ENCODE results near the gene MEG3. TPM values are rescaled to one million over a fixed set of nuclear protein-coding genes. Genes with fewer than 3 reads are reported as not detected.

Gene MEG3
- total RNA-seq, 3 donors from 2014 or later = 0.91 to 1.3 (median 1.1) TPM

GRCh38 chr14:100874051-100874410 lies 48.1 kb downstream of the MEG3 start:
- Mint-ChIP-seq H3K36me3 (ENCODE audit: insufficient read depth) (no peaks in the 10 kb centered on the region), H3K9me3 (no peaks in the 10 kb centered on the region), H3K4me1 (ENCODE audit: low read depth) (peaks cover 3% of the 10 kb centered on the region), H3K27me3 (ENCODE audit: low read depth) (peaks cover 10% of the 10 kb centered on the region), H3K4me3 (no peak overlapping the region)
- no peak for ATAC-seq
- DNase-seq = no peak

GRCh38 chr14:100874411-100875091 lies 48.6 kb downstream of the MEG3 start:
- no peaks in the 10 kb centered on the region for H3K9me3 Mint-ChIP-seq
- no peak for DNase-seq
- H3K27me3 Mint-ChIP-seq (ENCODE audit: low read depth) = peaks cover 10% of the 10 kb centered on the region
- H3K36me3 Mint-ChIP-seq (ENCODE audit: insufficient read depth) = no peaks in the 10 kb centered on the region
- H3K4me1 Mint-ChIP-seq (ENCODE audit: low read depth) = peaks cover 3% of the 10 kb centered on the region
- ATAC-seq = no peak
- H3K4me3 Mint-ChIP-seq = no peak overlapping the region

GRCh38 chr14:100875126-100875525 lies 49.2 kb downstream of the MEG3 start:
- peaks cover 3% of the 10 kb centered on the region for H3K4me1 Mint-ChIP-seq (ENCODE audit: low read depth)
- ATAC-seq (no peak), DNase-seq (no peak)
- H3K9me3 Mint-ChIP-seq = no peaks in the 10 kb centered on the region
- no peaks in the 10 kb centered on the region for H3K36me3 Mint-ChIP-seq (ENCODE audit: insufficient read depth)
- peaks cover 10% of the 10 kb centered on the region for H3K27me3 Mint-ChIP-seq (ENCODE audit: low read depth)
- no peak overlapping the region for H3K4me3 Mint-ChIP-seq

GRCh38 chr14:100875861-100876590 lies 50.1 kb downstream of the MEG3 start:
- H3K36me3 Mint-ChIP-seq (ENCODE audit: insufficient read depth) = no peaks in the 10 kb centered on the region
- ATAC-seq (no peak), DNase-seq (no peak)
- no peak overlapping the region for H3K4me3 Mint-ChIP-seq
- H3K4me1 Mint-ChIP-seq (ENCODE audit: low read depth) = peaks cover 3% of the 10 kb centered on the region
- H3K9me3 Mint-ChIP-seq = no peaks in the 10 kb centered on the region
- peaks cover 10% of the 10 kb centered on the region for H3K27me3 Mint-ChIP-seq (ENCODE audit: low read depth)

GRCh38 chr14:100878271-100879146 lies 52.6 kb downstream of the MEG3 start:
- Mint-ChIP-seq H3K4me3 (no peak overlapping the region), H3K9me3 (no peaks in the 10 kb centered on the region), H3K36me3 (ENCODE audit: insufficient read depth) (no peaks in the 10 kb centered on the region), H3K4me1 (ENCODE audit: low read depth) (no peaks in the 10 kb centered on the region), H3K27me3 (ENCODE audit: low read depth) (peaks cover 10% of the 10 kb centered on the region)
- ATAC-seq = no peak
- no peak for DNase-seq

- no peaks in the 10 kb centered on the region for H3K36me3 Mint-ChIP-seq (ENCODE audit: insufficient read depth)
- H3K4me3 Mint-ChIP-seq = no peak overlapping the region
- no peaks in the 10 kb centered on the region for H3K9me3 Mint-ChIP-seq
- no peak for ATAC-seq
- H3K27me3 Mint-ChIP-seq (ENCODE audit: low read depth) = peaks cover 10% of the 10 kb centered on the region
- no peaks in the 10 kb centered on the region for H3K4me1 Mint-ChIP-seq (ENCODE audit: low read depth)
- no peak for DNase-seq
Observed at GRCh38 chr14:100879194-100879593, 53.3 kb downstream of the MEG3 start.

- peaks cover 16% of the 10 kb centered on the region for H3K27me3 Mint-ChIP-seq (ENCODE audit: low read depth)
- no peak for ATAC-seq
- no peaks in the 10 kb centered on the region for H3K36me3 Mint-ChIP-seq (ENCODE audit: insufficient read depth)
Observed at GRCh38 chr14:100879782-100880181, 53.9 kb downstream of the MEG3 start.

GRCh38 chr14:100880271-100881101 lies 54.6 kb downstream of the MEG3 start:
- no peaks in the 10 kb centered on the region for H3K36me3 Mint-ChIP-seq (ENCODE audit: insufficient read depth)
- no peaks in the 10 kb centered on the region for H3K9me3 Mint-ChIP-seq

More at GRCh38 chr14:100879782-100880181, 53.9 kb downstream of the MEG3 start:
- no peak for DNase-seq
- H3K4me3 Mint-ChIP-seq = no peak overlapping the region
- H3K4me1 Mint-ChIP-seq (ENCODE audit: low read depth) = no peaks in the 10 kb centered on the region
- H3K9me3 Mint-ChIP-seq = no peaks in the 10 kb centered on the region

GRCh38 chr14:100881211-100882025 lies 55.5 kb downstream of the MEG3 start:
- Mint-ChIP-seq H3K4me3 (no peak overlapping the region), H3K9me3 (no peaks in the 10 kb centered on the region), H3K36me3 (ENCODE audit: insufficient read depth) (no peaks in the 10 kb centered on the region), H3K4me1 (ENCODE audit: low read depth) (no peaks in the 10 kb centered on the region), H3K27me3 (ENCODE audit: low read depth) (peaks cover 21% of the 10 kb centered on the region)
- ATAC-seq (no peak), DNase-seq (no peak)

More at GRCh38 chr14:100880271-100881101, 54.6 kb downstream of the MEG3 start:
- H3K4me1 Mint-ChIP-seq (ENCODE audit: low read depth) = no peaks in the 10 kb centered on the region
- ATAC-seq = no peak
- no peak for DNase-seq
- H3K4me3 Mint-ChIP-seq = no peak overlapping the region
- H3K27me3 Mint-ChIP-seq (ENCODE audit: low read depth) = peaks cover 17% of the 10 kb centered on the region

- Mint-ChIP-seq H3K9me3 (no peaks in the 10 kb centered on the region), H3K27me3 (ENCODE audit: low read depth) (peaks cover 21% of the 10 kb centered on the region), H3K4me3 (no peak overlapping the region), H3K36me3 (ENCODE audit: insufficient read depth) (no peaks in the 10 kb centered on the region), H3K4me1 (ENCODE audit: low read depth) (no peaks in the 10 kb centered on the region)
- no peak for ATAC-seq
- no peak for DNase-seq
Observed at GRCh38 chr14:100882026-100882967, 56.4 kb downstream of the MEG3 start.

GRCh38 chr14:100882991-100883788 lies 57.3 kb downstream of the MEG3 start:
- Mint-ChIP-seq H3K4me3 (no peak overlapping the region), H3K27me3 (ENCODE audit: low read depth) (peaks cover 19% of the 10 kb centered on the region), H3K36me3 (ENCODE audit: insufficient read depth) (no peaks in the 10 kb centered on the region), H3K9me3 (no peaks in the 10 kb centered on the region), H3K4me1 (ENCODE audit: low read depth) (no peaks in the 10 kb centered on the region)
- no peak for DNase-seq
- no peak for ATAC-seq

- Mint-ChIP-seq H3K36me3 (ENCODE audit: insufficient read depth) (no peaks in the 10 kb centered on the region), H3K9me3 (no peaks in the 10 kb centered on the region), H3K27me3 (ENCODE audit: low read depth) (peaks cover 14% of the 10 kb centered on the region), H3K4me3 (no peak overlapping the region), H3K4me1 (ENCODE audit: low read depth) (no peaks in the 10 kb centered on the region)
- DNase-seq (no peak), ATAC-seq (no peak)
Observed at GRCh38 chr14:100883789-100884101, 57.8 kb downstream of the MEG3 start.
